ENCODE results near the gene TAF12.
"Not testable (repeated sequence)": the region's sequence is repeated elsewhere in the genome, so short reads cannot be mapped to it uniquely, and the experiment has no call there.

Gene TAF12

GRCh38 chr1:28591708-28592320 is 51.1 kb downstream of the TAF12 start, which contains the start of gene RAB42:
Gene RAB42 (plus strand): TSS chr1:28592265. CDS start chr1:28592512, 247 bp downstream.
- peak within 1 kb of the TSS; percentile 48 for H3K4me3 ChIP-seq (ENCODE audit: low read depth, low read length)
- no peak for TF ChIP-seq CTCF (IDR thresholded peaks at IDR 0.05; ENCODE audit: insufficient read depth, low read depth, low read length, missing control alignments)
- DNase-seq (ENCODE audit: low read depth): no peak

GRCh38 chr1:28586585-28587391 is 56.1 kb downstream of the TAF12 start:
- peak; percentile 57 for DNase-seq (ENCODE audit: low read depth)
- H3K4me3 ChIP-seq (ENCODE audit: low read depth, low read length): not testable (repeated sequence)

- H3K4me3 ChIP-seq (ENCODE audit: low read depth, low read length): peak overlapping the region; percentile 65
- DNase-seq (ENCODE audit: low read depth): no peak
- no peak for TF ChIP-seq CTCF (IDR thresholded peaks at IDR 0.05; ENCODE audit: insufficient read depth, low read depth, low read length, missing control alignments)
These were observed 60.6 kb downstream of the TAF12 start for GRCh38 chr1:28582248-28582615.

- TF ChIP-seq CTCF (IDR thresholded peaks at IDR 0.05; ENCODE audit: insufficient read depth, low read depth, low read length, missing control alignments): no peak
- peak; percentile 98 for DNase-seq (ENCODE audit: low read depth)
- H3K4me3 ChIP-seq (ENCODE audit: low read depth, low read length): peak overlapping the region; percentile 65
These were observed 61.2 kb downstream of the TAF12 start for GRCh38 chr1:28581531-28582247.

GRCh38 chr1:28580722-28581530 is 61.9 kb downstream of the TAF12 start:
- H3K4me3 ChIP-seq (ENCODE audit: low read depth, low read length): peak overlapping the region; percentile 65
- peak; percentile 79 for DNase-seq (ENCODE audit: low read depth)

GRCh38 chr1:28579401-28579800 is 63.5 kb downstream of the TAF12 start:
- peak overlapping the region; percentile 65 for H3K4me3 ChIP-seq (ENCODE audit: low read depth, low read length)
- no peak for DNase-seq (ENCODE audit: low read depth)
- no peak for TF ChIP-seq CTCF (IDR thresholded peaks at IDR 0.05; ENCODE audit: insufficient read depth, low read depth, low read length, missing control alignments)

More at GRCh38 chr1:28580722-28581530, 61.9 kb downstream of the TAF12 start:
- peak; percentile 28 for TF ChIP-seq CTCF (IDR thresholded peaks at IDR 0.05; ENCODE audit: insufficient read depth, low read depth, low read length, missing control alignments)
